Progenitor cell of endocrine pancreas (in vitro differentiated cells): ENCODE measurements around the gene SPSB3. TPM values are rescaled to one million over a fixed set of nuclear protein-coding genes. Genes with fewer than 3 reads are reported as not detected.

Experiments used
- DNase-seq: peaks from one replicate; pipeline ENCODE4 v3.0.0; 2021; ENCODE audit warnings: low spot score; ENCODE audit not compliant: unreplicated experiment
- H3K27ac Mint-ChIP-seq: 2 replicates; pipeline ENCODE4 v1.8.0; 2021; ENCODE audit warnings: mild to moderate bottlenecking, moderate library complexity, mixed read lengths
- H3K27me3 Mint-ChIP-seq: 2 replicates; pipeline ENCODE4 v1.8.0; 2021; ENCODE audit warnings: mixed read lengths
- H3K36me3 Mint-ChIP-seq: 2 replicates; pipeline ENCODE4 v1.8.0; 2022; ENCODE audit warnings: mixed read lengths; ENCODE audit not compliant: insufficient read depth
- H3K4me1 Mint-ChIP-seq: 2 replicates; pipeline ENCODE4 v1.8.0; 2021; ENCODE audit warnings: low read depth, mixed read lengths
- H3K4me3 Mint-ChIP-seq: 2 replicates; pipeline ENCODE4 v1.8.0; 2021; ENCODE audit warnings: low read depth, mild to moderate bottlenecking, moderate library complexity, mixed read lengths
- H3K9me3 Mint-ChIP-seq: 2 replicates; pipeline ENCODE4 v1.8.0; 2021; ENCODE audit warnings: low read depth, mixed read lengths
- CTCF ChIP-seq: fragments of 200-600 bp; sonication (generic); IDR thresholded peaks from one replicate; pipeline ENCODE4 v1.5.0; 2021; ENCODE audit warnings: antibody characterized with exemption, mild to moderate bottlenecking; ENCODE audit not compliant: unreplicated experiment
- total RNA-seq: library from RNA; stranded (reverse); gene quantifications from 2 replicates; pipeline ENCODE4 v1.2.1, GENCODE V29; 2021

Gene SPSB3
- total RNA-seq, 1 donor from 2014 or later: 47.8 TPM

DNA sequence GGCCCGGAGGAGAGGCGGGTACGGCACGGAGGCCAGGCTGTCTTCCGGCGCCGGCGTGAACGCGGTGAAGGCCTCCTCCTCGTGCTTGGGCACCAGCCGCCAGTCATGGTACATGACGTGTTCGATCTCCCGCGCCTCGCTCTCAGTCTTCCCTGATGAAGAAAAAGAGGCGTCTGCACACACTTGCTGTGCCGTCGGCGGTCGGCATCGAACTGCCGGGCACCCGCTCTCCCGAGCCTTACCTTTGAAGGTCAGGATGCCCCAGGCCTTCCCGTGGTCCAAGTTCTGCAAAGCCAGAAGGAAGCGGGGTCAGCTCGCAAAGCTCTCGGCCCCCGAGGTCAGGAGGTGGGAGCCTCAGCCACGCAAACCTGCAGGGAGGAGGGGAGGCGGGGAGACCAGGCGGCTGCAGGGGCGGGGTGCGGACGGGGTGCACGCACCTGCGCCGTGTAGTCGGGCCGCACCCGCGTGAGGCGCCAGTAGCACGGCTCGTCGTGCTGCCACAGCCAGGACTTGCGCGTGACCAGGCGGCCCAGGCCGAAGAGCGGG, 9.9 kb downstream of the SPSB3 start, which contains the start of gene EME2:
Gene EME2, plus strand, starts transcription at position 449 of the 546 bp plus-strand sequence. CDS start 418 bp downstream, outside the sequence.
- Mint-ChIP-seq H3K27me3 (no peaks in the 10 kb centered on the region), H3K36me3 (peaks cover 6% of the 10 kb centered on the region), H3K4me3 (peak within 1 kb of the TSS; percentile 94), H3K9me3 (no peaks in the 10 kb centered on the region), H3K27ac (peak within 1 kb of the TSS; percentile 98), H3K4me1 (peaks cover 9% of the 10 kb centered on the region)
- no peak for DNase-seq
- TF ChIP-seq CTCF: no peak

GRCh38 chr16:1771864-1772361, 10.5 kb downstream of the SPSB3 start:
- Mint-ChIP-seq H3K27me3 (no peaks in the 10 kb centered on the region), H3K9me3 (no peaks in the 10 kb centered on the region), H3K4me1 (peaks cover 9% of the 10 kb centered on the region), H3K27ac (peak overlapping the region; percentile 98), H3K4me3 (peak overlapping the region; percentile 94), H3K36me3 (peaks cover 6% of the 10 kb centered on the region)
- no peak for DNase-seq
- no peak for TF ChIP-seq CTCF

GRCh38 chr16:1771188-1771863, 11.0 kb downstream of the SPSB3 start, which contains the start of gene NME3:
TSS of gene NME3 (minus strand) at chr16:1771543. CDS start at chr16:1771534, 9 bp downstream.
- TF ChIP-seq CTCF: no peak
- H3K9me3 Mint-ChIP-seq: no peaks in the 10 kb centered on the region
- peaks cover 9% of the 10 kb centered on the region for H3K4me1 Mint-ChIP-seq
- H3K36me3 Mint-ChIP-seq: peaks cover 4% of the 10 kb centered on the region
- H3K27ac Mint-ChIP-seq: peak within 1 kb of the TSS; percentile 98
- H3K27me3 Mint-ChIP-seq: no peaks in the 10 kb centered on the region
- no peak for DNase-seq
- H3K4me3 Mint-ChIP-seq: peak within 1 kb of the TSS; percentile 94

GRCh38 chr16:1770328-1771187, 11.8 kb downstream of the SPSB3 start:
- H3K27me3 Mint-ChIP-seq: no peaks in the 10 kb centered on the region
- peaks cover 4% of the 10 kb centered on the region for H3K36me3 Mint-ChIP-seq
- peak overlapping the region; percentile 94 for H3K4me3 Mint-ChIP-seq
- peaks cover 9% of the 10 kb centered on the region for H3K4me1 Mint-ChIP-seq
- peak overlapping the region; percentile 29 for H3K27ac Mint-ChIP-seq
- DNase-seq: no peak
- no peak for TF ChIP-seq CTCF
- no peaks in the 10 kb centered on the region for H3K9me3 Mint-ChIP-seq
